ENCODE measurements around the gene RBM4.

RBM4 gene

DNA sequence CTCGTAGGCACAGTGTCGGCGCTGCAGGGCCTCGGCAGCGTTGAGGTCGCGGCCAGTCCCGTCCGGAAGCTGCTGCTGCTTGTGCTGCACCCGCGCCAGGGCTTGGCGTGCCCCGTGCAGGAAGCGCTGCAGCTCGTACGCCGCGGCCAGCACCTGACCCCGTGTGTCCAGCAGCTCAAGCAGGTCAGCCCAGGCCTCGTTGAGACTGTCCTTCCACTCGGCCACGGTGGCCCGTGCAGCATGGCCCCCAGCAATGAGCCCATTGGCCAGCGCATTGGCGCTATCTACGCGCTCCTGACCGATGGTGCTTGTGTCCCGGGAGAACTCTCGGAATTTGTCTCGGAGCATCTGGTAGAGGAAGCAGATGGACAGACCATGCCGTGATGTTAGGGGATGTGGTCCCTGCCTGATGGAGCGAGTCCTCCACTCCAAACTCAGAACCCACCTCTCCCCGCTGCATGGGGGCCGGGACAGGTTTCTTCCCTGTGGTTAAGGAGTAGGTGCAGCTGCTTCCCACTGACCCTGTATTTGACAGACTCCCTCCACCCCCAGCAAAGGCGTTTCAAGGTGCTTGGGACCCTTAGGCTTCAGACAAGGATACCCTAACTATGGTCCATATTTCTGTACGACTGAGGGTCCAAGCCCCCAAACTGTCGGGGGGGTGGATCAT is 52.9 kb downstream of the RBM4 start:
- FAIRE-seq: no peak

GRCh38 chr11:66692446-66692845 is 53.9 kb downstream of the RBM4 start:
- FAIRE-seq: no peak

GRCh38 chr11:66692871-66693331 is 54.4 kb downstream of the RBM4 start:
- FAIRE-seq: no peak

- no peak for FAIRE-seq
These were observed 55.0 kb downstream of the RBM4 start for GRCh38 chr11:66693356-66694055.

DNA sequence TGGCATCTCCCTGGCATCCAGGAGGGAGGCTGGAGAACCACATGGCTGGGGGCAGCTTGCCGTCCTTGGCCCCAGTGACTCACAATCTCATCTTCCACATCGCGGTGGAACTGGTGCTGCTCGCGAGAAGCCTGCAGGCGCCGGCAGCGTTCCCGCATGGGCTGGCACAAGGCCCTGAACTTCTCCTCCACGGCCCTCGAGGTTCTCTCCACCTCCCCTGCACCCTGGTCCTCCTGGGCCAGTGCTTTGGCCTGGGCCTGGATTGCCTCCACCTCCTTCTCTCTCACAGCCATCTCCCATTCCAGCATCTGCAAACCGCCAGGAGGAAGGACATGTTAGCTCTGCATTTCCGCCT is 55.5 kb downstream of the RBM4 start:
- no peak for FAIRE-seq

- FAIRE-seq: no peak
These were observed 56.3 kb downstream of the RBM4 start for GRCh38 chr11:66694732-66695207.

Data from colon (tissue), 2 donors.